ENCODE results near the gene VWA8. TPM values are rescaled to one million over a fixed set of nuclear protein-coding genes. Genes with fewer than 3 reads are reported as not detected.

VWA8 gene
- total RNA-seq, 2 experiments from 2014 or later: 15.7 to 16.9 TPM

GRCh38 chr13:41562541-41563178 is 398.2 kb downstream of the VWA8 start:
- POLR2A ChIA-PET: no interaction called here
- DNase-seq: no peak
- Mint-ChIP-seq H3K27ac (no peak overlapping the region), H3K36me3 (ENCODE audit: low read depth) (peaks cover 1% of the 10 kb centered on the region), H3K4me3 (no peak overlapping the region), H3K4me1 (ENCODE audit: low read depth) (peaks cover 9% of the 10 kb centered on the region), H3K9me3 (ENCODE audit: insufficient read depth) (no peaks in the 10 kb centered on the region), H3K27me3 (ENCODE audit: low read depth) (no peaks in the 10 kb centered on the region)
- no peak for ATAC-seq
- CTCF ChIA-PET: interaction anchor here (1.1 kb wide), 1 partner anchor 103 kb away, joined by 3 read pairs; no protein-coding TSS in a partner anchor

GRCh38 chr13:41562083-41562482 is 398.8 kb downstream of the VWA8 start:
- Mint-ChIP-seq H3K27ac (no peak overlapping the region), H3K36me3 (ENCODE audit: low read depth) (peaks cover 1% of the 10 kb centered on the region), H3K9me3 (ENCODE audit: insufficient read depth) (no peaks in the 10 kb centered on the region), H3K27me3 (ENCODE audit: low read depth) (no peaks in the 10 kb centered on the region), H3K4me3 (no peak overlapping the region), H3K4me1 (ENCODE audit: low read depth) (peaks cover 9% of the 10 kb centered on the region)
- no peak for DNase-seq
- no peak for ATAC-seq
- ChIA-PET CTCF (interaction anchor here (0.6 kb wide), 1 partner anchor 103 kb away, joined by 3 read pairs; no protein-coding TSS in a partner anchor), POLR2A (no interaction called here)

- no peak for DNase-seq
- Mint-ChIP-seq H3K4me3 (no peak overlapping the region), H3K9me3 (ENCODE audit: insufficient read depth) (no peaks in the 10 kb centered on the region), H3K27ac (no peak overlapping the region), H3K27me3 (ENCODE audit: low read depth) (no peaks in the 10 kb centered on the region), H3K4me1 (ENCODE audit: low read depth) (peaks cover 9% of the 10 kb centered on the region), H3K36me3 (ENCODE audit: low read depth) (peaks cover 1% of the 10 kb centered on the region)
- ChIA-PET CTCF (no interaction called here), POLR2A (no interaction called here)
- no peak for ATAC-seq
Observed at GRCh38 chr13:41561170-41561569, 399.7 kb downstream of the VWA8 start.

GRCh38 chr13:41558781-41559560 is 401.9 kb downstream of the VWA8 start:
- ChIA-PET POLR2A (no interaction called here), CTCF (interaction anchor here (0.8 to 1.3 kb wide), 2 partner anchors 94 to 101 kb away, joined by 3 read pairs; no protein-coding TSS in a partner anchor)
- Mint-ChIP-seq H3K4me1 (ENCODE audit: low read depth) (peaks cover 18% of the 10 kb centered on the region), H3K9me3 (ENCODE audit: insufficient read depth) (no peaks in the 10 kb centered on the region), H3K27ac (no peak overlapping the region), H3K27me3 (ENCODE audit: low read depth) (no peaks in the 10 kb centered on the region), H3K36me3 (ENCODE audit: low read depth) (no peaks in the 10 kb centered on the region), H3K4me3 (no peak overlapping the region)
- no peak for ATAC-seq
- peak; percentile 11 for DNase-seq

GRCh38 chr13:41557719-41558118 is 403.2 kb downstream of the VWA8 start:
- ATAC-seq (no peak), DNase-seq (peak; percentile 12)
- ChIA-PET POLR2A (no interaction called here), CTCF (no interaction called here)
- no peak overlapping the region for H3K4me3 Mint-ChIP-seq
- peaks cover 9% of the 10 kb centered on the region for H3K4me1 Mint-ChIP-seq (ENCODE audit: low read depth)
- H3K36me3 Mint-ChIP-seq (ENCODE audit: low read depth): no peaks in the 10 kb centered on the region
- H3K27me3 Mint-ChIP-seq (ENCODE audit: low read depth): no peaks in the 10 kb centered on the region
- no peak overlapping the region for H3K27ac Mint-ChIP-seq
- H3K9me3 Mint-ChIP-seq (ENCODE audit: insufficient read depth): no peaks in the 10 kb centered on the region

- Mint-ChIP-seq H3K9me3 (ENCODE audit: insufficient read depth) (no peaks in the 10 kb centered on the region), H3K4me1 (ENCODE audit: low read depth) (peaks cover 9% of the 10 kb centered on the region), H3K27ac (no peak overlapping the region), H3K27me3 (ENCODE audit: low read depth) (no peaks in the 10 kb centered on the region), H3K36me3 (ENCODE audit: low read depth) (no peaks in the 10 kb centered on the region), H3K4me3 (no peak overlapping the region)
- ChIA-PET CTCF (interaction anchor here (1.0 to 3.3 kb wide), 2 partner anchors 30 to 95 kb away, joined by 3 to 17 read pairs; no protein-coding TSS in a partner anchor), POLR2A (interaction anchor here (2.0 kb wide), 1 partner anchor 90 kb away, joined by 6 read pairs; no protein-coding TSS in a partner anchor)
- ATAC-seq (peak; percentile 57), DNase-seq (peak; percentile 29)
Observed at GRCh38 chr13:41554626-41555386, 406.1 kb downstream of the VWA8 start.

GRCh38 chr13:41554180-41554579 is 406.7 kb downstream of the VWA8 start:
- no peaks in the 10 kb centered on the region for H3K9me3 Mint-ChIP-seq (ENCODE audit: insufficient read depth)
- no peak for ATAC-seq

GRCh38 chr13:41552031-41552430 is 408.9 kb downstream of the VWA8 start:
- Mint-ChIP-seq H3K27ac (no peak overlapping the region), H3K4me1 (ENCODE audit: low read depth) (peaks cover 9% of the 10 kb centered on the region), H3K36me3 (ENCODE audit: low read depth) (no peaks in the 10 kb centered on the region), H3K4me3 (no peak overlapping the region), H3K9me3 (ENCODE audit: insufficient read depth) (no peaks in the 10 kb centered on the region), H3K27me3 (ENCODE audit: low read depth) (no peaks in the 10 kb centered on the region)
- ChIA-PET CTCF (no interaction called here), POLR2A (no interaction called here)
- DNase-seq: peak; percentile 9
- no peak for ATAC-seq

More at GRCh38 chr13:41554180-41554579, 406.7 kb downstream of the VWA8 start:
- H3K4me1 Mint-ChIP-seq (ENCODE audit: low read depth): peaks cover 9% of the 10 kb centered on the region
- CTCF ChIA-PET: interaction anchor here (3.3 kb wide), 1 partner anchor 95 kb away, joined by 17 read pairs; no protein-coding TSS in a partner anchor
- H3K36me3 Mint-ChIP-seq (ENCODE audit: low read depth): no peaks in the 10 kb centered on the region
- no peak for DNase-seq
- no peaks in the 10 kb centered on the region for H3K27me3 Mint-ChIP-seq (ENCODE audit: low read depth)
- H3K27ac Mint-ChIP-seq: no peak overlapping the region
- POLR2A ChIA-PET: interaction anchor here (2.0 kb wide), 1 partner anchor 89 kb away, joined by 6 read pairs; no protein-coding TSS in a partner anchor
- no peak overlapping the region for H3K4me3 Mint-ChIP-seq

- Mint-ChIP-seq H3K4me3 (no peak overlapping the region), H3K27ac (no peak overlapping the region), H3K36me3 (ENCODE audit: low read depth) (no peaks in the 10 kb centered on the region), H3K4me1 (ENCODE audit: low read depth) (peaks cover 16% of the 10 kb centered on the region), H3K27me3 (ENCODE audit: low read depth) (no peaks in the 10 kb centered on the region), H3K9me3 (ENCODE audit: insufficient read depth) (no peaks in the 10 kb centered on the region)
- ChIA-PET POLR2A (no interaction called here), CTCF (interaction anchor here (1.2 kb wide), 1 partner anchor 92 kb away, joined by 3 read pairs; no protein-coding TSS in a partner anchor)
- ATAC-seq (no peak), DNase-seq (no peak)
Observed at GRCh38 chr13:41550276-41550675, 410.6 kb downstream of the VWA8 start.

- no peaks in the 10 kb centered on the region for H3K36me3 Mint-ChIP-seq (ENCODE audit: low read depth)
- ATAC-seq (no peak), DNase-seq (peak; percentile 15)
- ChIA-PET CTCF (interaction anchor here (1.2 kb wide), 1 partner anchor 91 kb away, joined by 3 read pairs; no protein-coding TSS in a partner anchor), POLR2A (no interaction called here)
- H3K27ac Mint-ChIP-seq: no peak overlapping the region
- H3K27me3 Mint-ChIP-seq (ENCODE audit: low read depth): no peaks in the 10 kb centered on the region
- peaks cover 15% of the 10 kb centered on the region for H3K4me1 Mint-ChIP-seq (ENCODE audit: low read depth)
- no peak overlapping the region for H3K4me3 Mint-ChIP-seq
- no peaks in the 10 kb centered on the region for H3K9me3 Mint-ChIP-seq (ENCODE audit: insufficient read depth)
Observed at GRCh38 chr13:41549491-41549890, 411.4 kb downstream of the VWA8 start.

GRCh38 chr13:41548910-41549309 is 412.0 kb downstream of the VWA8 start:
- Mint-ChIP-seq H3K4me3 (no peak overlapping the region), H3K9me3 (ENCODE audit: insufficient read depth) (no peaks in the 10 kb centered on the region), H3K4me1 (ENCODE audit: low read depth) (peaks cover 11% of the 10 kb centered on the region), H3K36me3 (ENCODE audit: low read depth) (no peaks in the 10 kb centered on the region), H3K27ac (no peak overlapping the region), H3K27me3 (ENCODE audit: low read depth) (no peaks in the 10 kb centered on the region)
- DNase-seq (no peak), ATAC-seq (no peak)
- CTCF ChIA-PET: interaction anchor here (0.7 to 1.2 kb wide), 3 partner anchors 8 to 90 kb away, joined by 3 to 4 read pairs (median 3); no protein-coding TSS in a partner anchor
- POLR2A ChIA-PET: no interaction called here

All from activated CD8-positive, alpha-beta T cell treated with anti-CD3 and anti-CD28 coated beads, Interleukin-2, amount 10 ng/mL, durations not matched to agents 7 days and 5 days (primary cell).